Vagina (tissue), 2 donors: ENCODE data around the gene KAZN. TPM values are rescaled to one million over a fixed set of nuclear protein-coding genes. Genes with fewer than 3 reads are reported as not detected.

Source experiments
- DNase-seq, 2 donors: peaks; one replicate each; pipeline ENCODE4 v3.0.0-alpha.2; 2017; ENCODE audit errors: extremely low spot score in 2 of 2
- H3K27ac ChIP-seq: fragments of 200-600 bp; sonication (generic); one replicate; pipeline ENCODE4 v1.5.1; 2019
- H3K27me3 ChIP-seq: fragments of 200-600 bp; sonication (generic); one replicate; pipeline ENCODE4 v1.5.1; 2019
- H3K36me3 ChIP-seq, 2 donors: fragments of 200-600 bp; sonication (generic); one replicate each; pipeline ENCODE4 v1.5.1; 2017 to 2019
- H3K4me1 ChIP-seq: fragments of 200-600 bp; sonication (generic); one replicate; pipeline ENCODE4 v1.5.1; 2019
- H3K4me3 ChIP-seq, 2 donors: fragments of 200-600 bp; sonication (generic); 1 replicate in 1 of 2; 2 replicates in 1 of 2; pipeline ENCODE4 v1.5.1; 2016 to 2019
- H3K9me3 ChIP-seq: fragments of 200-600 bp; sonication (generic); one replicate; pipeline ENCODE4 v1.5.1; 2019
- CTCF ChIP-seq, 3 experiments: fragments of 450-650 bp in 2 of 3; fragments of 200-600 bp in 1 of 3; sonication (generic) in 1 of 3; IDR thresholded peaks; one replicate each; pipeline ENCODE4 v1.5.1; 2017 to 2019; ENCODE audit warnings: antibody characterized with exemption in 3 of 3, mild to moderate bottlenecking in 2 of 3, moderate library complexity in 2 of 3
- POLR2A ChIP-seq, 2 donors: fragments of 450-650 bp; IDR thresholded peaks; one replicate each; pipeline ENCODE4 v1.6.1; 2017; ENCODE audit warnings: antibody characterized with exemption in 2 of 2, mild to moderate bottlenecking in 2 of 2, moderate library complexity in 2 of 2
- POLR2AphosphoS5 ChIP-seq, 2 donors: sonication (generic); formaldehyde crosslinking; IDR thresholded peaks; one replicate each; pipeline ENCODE4 v1.9.0; 2017; ENCODE audit warnings: antibody characterized with exemption in 2 of 2, mild to moderate bottlenecking in 2 of 2, low read depth in 1 of 2; ENCODE audit not compliant: insufficient read depth in 1 of 2
- intact Hi-C: fragments of 100-400 bp; cut with DNase I; formaldehyde crosslinking; loops from one replicate; pipeline ENCODE4 v1.15.1; 2023
- total RNA-seq: library from RNA; depleted of rRNA; stranded (reverse); fragments of >200 nt; gene quantifications from one replicate; pipeline ENCODE4 v1.2.3, GENCODE V29; 2016

The KAZN gene
- total RNA-seq, 1 donor from 2014 or later = 29.5 TPM

- TF ChIP-seq POLR2AphosphoS5 (IDR thresholded peaks at IDR 0.05; ENCODE audit: insufficient read depth in 1 of 2, low read depth in 1 of 2) = no peak
- TF ChIP-seq CTCF (IDR thresholded peaks at IDR 0.05) = no peak
- no peak for TF ChIP-seq POLR2A (IDR thresholded peaks at IDR 0.05)
- Histone ChIP-seq H3K9me3 (no peaks in the 10 kb centered on the region), H3K4me1 (peaks cover 12% of the 10 kb centered on the region), H3K27me3 (no peaks in the 10 kb centered on the region), H3K4me3 (no peak overlapping the region), H3K36me3 (no peaks in the 10 kb centered on the region), H3K27ac (no peak overlapping the region)
- intact Hi-C loops = no loop called here
- DNase-seq = no peak
These were observed 299.6 kb downstream of the KAZN start for GRCh38 chr1:14897997-14898645.

GRCh38 chr1:14899686-14900085 is 301.2 kb downstream of the KAZN start:
- Histone ChIP-seq H3K27ac (no peak overlapping the region), H3K9me3 (no peaks in the 10 kb centered on the region), H3K4me3 (no peak overlapping the region), H3K4me1 (peaks cover 8% of the 10 kb centered on the region), H3K36me3 (no peaks in the 10 kb centered on the region), H3K27me3 (no peaks in the 10 kb centered on the region)
- DNase-seq = no peak
- intact Hi-C loops = no loop called here
- TF ChIP-seq CTCF (IDR thresholded peaks at IDR 0.05) = no peak
- TF ChIP-seq POLR2A (IDR thresholded peaks at IDR 0.05) = no peak
- no peak for TF ChIP-seq POLR2AphosphoS5 (IDR thresholded peaks at IDR 0.05; ENCODE audit: insufficient read depth in 1 of 2, low read depth in 1 of 2)

GRCh38 chr1:14901371-14901954 is 303.0 kb downstream of the KAZN start:
- intact Hi-C loops = no loop called here
- Histone ChIP-seq H3K4me3 (no peak overlapping the region), H3K4me1 (no peaks in the 10 kb centered on the region), H3K9me3 (no peaks in the 10 kb centered on the region), H3K36me3 (no peaks in the 10 kb centered on the region), H3K27ac (no peak overlapping the region), H3K27me3 (no peaks in the 10 kb centered on the region)
- no peak for DNase-seq
- no peak for TF ChIP-seq CTCF (IDR thresholded peaks at IDR 0.05)
- no peak for TF ChIP-seq POLR2A (IDR thresholded peaks at IDR 0.05)
- TF ChIP-seq POLR2AphosphoS5 (IDR thresholded peaks at IDR 0.05; ENCODE audit: insufficient read depth in 1 of 2, low read depth in 1 of 2) = no peak

GRCh38 chr1:14903922-14904321 is 305.4 kb downstream of the KAZN start:
- intact Hi-C loops = no loop called here
- Histone ChIP-seq H3K9me3 (no peaks in the 10 kb centered on the region), H3K27ac (no peak overlapping the region), H3K4me3 (no peak overlapping the region), H3K27me3 (no peaks in the 10 kb centered on the region), H3K4me1 (peaks cover 14% of the 10 kb centered on the region), H3K36me3 (no peaks in the 10 kb centered on the region)
- DNase-seq = no peak
- TF ChIP-seq POLR2A (IDR thresholded peaks at IDR 0.05) (no peak), POLR2AphosphoS5 (IDR thresholded peaks at IDR 0.05; ENCODE audit: insufficient read depth in 1 of 2, low read depth in 1 of 2) (no peak), CTCF (IDR thresholded peaks at IDR 0.05) (no peak)

- no peaks in the 10 kb centered on the region for H3K36me3 ChIP-seq
- DNase-seq = no peak
- no peaks in the 10 kb centered on the region for H3K9me3 ChIP-seq
- no peak overlapping the region for H3K27ac ChIP-seq
- no peaks in the 10 kb centered on the region for H3K27me3 ChIP-seq
- H3K4me1 ChIP-seq = peaks cover 31% of the 10 kb centered on the region
- intact Hi-C loops = no loop called here
- no peak overlapping the region for H3K4me3 ChIP-seq
- no peak for TF ChIP-seq POLR2A (IDR thresholded peaks at IDR 0.05)
- no peak for TF ChIP-seq CTCF (IDR thresholded peaks at IDR 0.05)
- no peak for TF ChIP-seq POLR2AphosphoS5 (IDR thresholded peaks at IDR 0.05; ENCODE audit: insufficient read depth in 1 of 2, low read depth in 1 of 2)
These were observed 308.2 kb downstream of the KAZN start for GRCh38 chr1:14906665-14907064.
